D341Med (cell line): ENCODE results near the gene SYF2.
"Not testable (repeated sequence)": the region's sequence is repeated elsewhere in the genome, so short reads cannot be mapped to it uniquely, and the experiment has no call there.

Experiments used
- DNase-seq: peaks from one replicate; pipeline ENCODE4 v3.0.0; 2012; ENCODE audit warnings: low spot score

Gene SYF2

GRCh38 chr1:25232027-25232865, at the start of gene SYF2:
Gene SYF2, minus strand, starts transcription at chr1:25232502. Its CDS starts 35 bp downstream, at chr1:25232467.
- peak; percentile 91 for DNase-seq

DNA sequence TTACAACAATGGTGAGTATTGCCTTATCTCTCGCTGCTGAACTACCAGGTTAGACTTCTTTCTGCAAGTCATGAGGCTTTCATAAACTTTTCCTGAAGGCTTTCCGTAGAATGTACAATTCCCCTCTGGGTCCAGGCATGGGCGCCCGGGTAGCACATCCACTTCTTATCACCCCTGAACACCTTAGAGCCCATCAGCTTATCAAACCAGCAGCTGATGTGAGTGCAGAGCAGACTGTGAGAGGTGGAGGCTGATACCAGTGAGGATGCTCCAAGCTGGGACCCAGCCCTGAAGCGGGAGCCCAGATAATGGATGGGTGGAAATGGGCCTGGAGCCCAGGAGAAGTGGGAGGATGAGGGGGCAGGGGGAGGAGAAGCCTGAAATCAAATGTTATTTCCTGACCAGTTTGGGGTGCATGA, 47.4 kb upstream of the SYF2 start:
- not testable (repeated sequence) for DNase-seq

DNA sequence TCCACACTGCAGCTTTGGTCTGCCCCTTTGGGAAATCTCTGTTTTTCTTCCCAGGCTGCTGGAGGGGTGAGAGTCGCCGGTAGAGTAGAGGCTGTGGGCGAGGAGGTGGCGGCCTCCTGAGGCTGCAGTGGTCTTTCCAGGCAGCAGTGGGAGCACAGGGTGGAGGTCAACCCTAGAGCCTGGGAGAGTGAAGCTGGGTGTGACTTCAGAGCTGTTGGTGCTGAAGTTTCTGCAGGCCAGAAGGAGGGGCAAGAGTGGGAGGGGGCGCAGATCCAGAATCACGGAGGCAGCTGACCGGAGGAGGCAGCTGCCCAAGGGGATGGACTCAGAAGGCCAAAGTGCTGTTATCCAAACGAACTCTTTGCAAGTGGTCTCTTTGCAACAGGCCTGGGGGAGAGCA, 46.5 kb upstream of the SYF2 start:
- not testable (repeated sequence) for DNase-seq

DNA sequence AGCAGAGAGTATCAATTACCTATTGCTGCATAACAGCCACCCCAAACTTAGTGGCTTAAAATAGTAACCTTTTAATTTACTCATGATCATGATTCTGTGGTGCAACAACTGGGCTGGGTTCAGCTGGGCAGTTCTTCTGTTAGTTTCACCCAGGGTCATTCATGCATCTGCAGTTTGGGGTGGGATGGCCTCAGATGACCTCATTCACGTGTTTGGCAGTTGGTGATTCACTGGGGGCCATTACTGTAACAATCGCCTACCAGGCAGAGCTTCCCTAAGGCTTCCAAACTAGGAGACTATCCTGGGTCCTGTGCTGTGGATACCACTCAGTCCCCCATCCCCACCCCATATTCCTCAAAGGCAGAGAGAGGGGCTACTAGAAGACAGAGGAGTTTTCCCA, 46.1 kb upstream of the SYF2 start:
- not testable (repeated sequence) for DNase-seq

DNA sequence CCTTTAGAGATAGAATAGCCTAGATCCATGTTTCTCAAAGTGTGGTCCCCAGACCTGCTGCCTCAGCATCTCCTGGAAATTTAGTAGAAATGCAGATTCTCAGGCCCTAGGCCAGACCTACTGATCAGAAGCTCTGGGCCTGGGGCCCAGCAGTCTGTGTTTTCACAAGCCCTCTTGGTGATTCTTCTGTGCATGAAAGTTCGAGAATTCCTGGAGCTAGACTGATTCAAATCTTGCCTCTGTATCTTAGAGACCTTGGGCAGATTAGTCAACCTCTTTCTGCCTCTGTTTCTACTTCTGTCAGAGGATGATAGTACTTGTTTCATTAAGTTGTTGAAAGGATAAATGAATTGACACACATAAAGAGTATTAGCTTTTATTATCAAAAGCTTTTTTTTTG, 45.0 kb upstream of the SYF2 start:
- not testable (repeated sequence) for DNase-seq

DNA sequence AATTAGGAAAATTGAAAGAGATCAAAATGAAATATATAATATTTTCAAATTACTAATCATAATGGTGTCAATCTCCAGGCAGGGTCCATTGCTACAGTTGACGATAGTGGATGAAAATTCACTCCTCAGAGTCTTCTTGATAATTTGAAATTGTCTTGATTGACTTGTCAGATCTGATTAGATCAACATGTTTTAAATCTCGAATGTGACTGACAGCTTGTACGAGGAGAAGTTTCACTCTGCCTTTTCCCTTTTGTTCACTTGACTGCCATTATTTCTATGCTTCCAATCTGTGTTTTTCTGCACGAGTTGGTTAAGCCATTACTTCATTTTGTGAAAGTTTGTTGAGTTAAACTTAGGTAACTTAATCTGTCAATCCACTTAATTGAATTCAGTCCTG, 43.3 kb upstream of the SYF2 start:
- DNase-seq, result not testable (repeated sequence)

- DNase-seq, result not testable (repeated sequence)
Measured at GRCh38 chr1:25272238-25272637, 39.9 kb upstream of the SYF2 start, which contains the start of gene RHD. Gene RHD, plus strand, starts transcription at chr1:25272509. Its CDS starts 39 bp downstream, at chr1:25272548.

DNA sequence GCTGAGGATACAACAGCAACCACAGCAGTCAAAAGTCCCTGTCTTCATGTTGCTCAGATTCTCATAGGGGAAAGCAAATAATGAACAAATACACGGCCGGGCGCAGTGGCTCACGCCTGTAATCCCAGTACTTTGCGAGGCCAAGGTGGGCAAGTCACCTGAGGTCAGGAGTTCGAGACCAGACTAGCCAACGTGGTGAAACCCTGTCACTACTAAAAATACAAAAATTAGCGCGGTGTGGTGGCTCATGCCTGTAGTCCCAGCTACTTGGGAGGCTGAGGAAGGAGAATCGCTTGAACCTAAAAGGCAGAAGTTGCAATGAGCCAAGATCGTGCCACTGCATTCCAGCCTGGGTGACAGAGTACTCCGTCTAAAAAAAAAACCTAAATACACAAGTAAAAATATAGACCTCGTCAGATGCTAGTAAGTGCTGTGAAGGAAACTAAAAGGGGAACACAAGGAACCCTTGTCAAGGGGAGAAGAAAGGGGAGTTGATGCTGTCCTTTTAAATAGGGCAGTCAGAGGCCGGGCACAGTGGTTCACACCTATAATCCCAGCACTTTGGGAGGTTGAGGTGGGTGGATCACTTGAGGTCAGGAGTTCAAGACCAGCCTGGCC, 36.0 kb upstream of the SYF2 start:
- DNase-seq, result not testable (repeated sequence)

GRCh38 chr1:25267288-25268142, 35.2 kb upstream of the SYF2 start:
- DNase-seq, result peak; percentile 24

DNA sequence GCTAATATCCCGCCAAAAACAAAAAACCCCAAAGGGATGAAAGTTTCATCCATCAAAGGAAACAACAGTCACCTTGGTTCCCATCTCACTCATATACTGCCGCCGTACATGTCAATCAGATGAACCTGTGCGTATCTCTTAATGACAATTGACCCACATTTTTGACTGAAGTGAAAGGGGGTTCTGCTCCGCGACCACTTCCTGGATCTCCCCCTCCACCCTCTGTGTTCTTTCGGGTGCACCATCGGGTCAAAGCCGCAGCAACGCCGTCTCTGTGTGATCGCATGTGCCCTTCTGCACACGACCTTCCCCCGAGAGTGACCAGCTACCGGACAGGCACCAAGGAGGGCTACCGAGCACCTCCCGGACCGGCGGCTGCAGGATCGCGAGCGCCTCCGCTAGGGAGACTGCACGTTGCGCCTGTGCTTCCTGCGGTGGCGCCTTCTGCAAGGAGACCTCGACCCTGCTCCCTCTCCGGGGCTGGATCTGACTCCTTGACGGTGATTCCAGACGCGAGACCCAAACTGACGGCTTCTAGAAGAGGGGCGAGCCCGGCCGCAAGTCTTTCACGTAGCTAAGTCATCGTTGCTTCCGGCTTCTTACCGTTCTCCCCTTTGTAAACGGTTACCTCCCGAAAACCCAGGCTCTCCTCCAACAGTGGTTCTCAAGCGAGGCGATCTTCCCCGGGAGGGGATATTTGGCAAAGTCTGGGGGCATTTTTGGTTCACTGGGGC, 34.4 kb upstream of the SYF2 start:
- not testable (repeated sequence) for DNase-seq

- DNase-seq, result not testable (repeated sequence)
Measured at GRCh38 chr1:25260336-25260735, 28.0 kb upstream of the SYF2 start.

GRCh38 chr1:25259813-25260212, 27.5 kb upstream of the SYF2 start:
- not testable (repeated sequence) for DNase-seq

DNA sequence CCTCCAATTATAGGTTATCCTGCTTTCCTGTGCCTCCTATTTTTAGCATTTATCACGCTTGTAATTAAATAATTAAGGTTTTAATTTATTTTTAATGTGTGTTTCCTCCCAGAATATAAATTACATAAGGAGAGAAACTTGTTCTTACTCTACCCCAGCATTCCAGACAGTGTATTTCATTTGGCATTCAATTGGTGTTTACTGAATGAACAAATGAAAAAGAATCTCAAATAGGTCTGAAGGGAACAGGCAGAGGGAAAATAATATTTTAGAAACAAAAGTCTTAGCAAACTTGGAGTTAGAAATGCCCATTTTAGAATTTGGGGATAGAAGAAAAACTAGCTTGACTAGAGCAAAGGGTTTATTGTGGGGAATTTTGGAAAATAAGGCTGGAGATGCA, 24.9 kb upstream of the SYF2 start:
- DNase-seq, result no peak

DNA sequence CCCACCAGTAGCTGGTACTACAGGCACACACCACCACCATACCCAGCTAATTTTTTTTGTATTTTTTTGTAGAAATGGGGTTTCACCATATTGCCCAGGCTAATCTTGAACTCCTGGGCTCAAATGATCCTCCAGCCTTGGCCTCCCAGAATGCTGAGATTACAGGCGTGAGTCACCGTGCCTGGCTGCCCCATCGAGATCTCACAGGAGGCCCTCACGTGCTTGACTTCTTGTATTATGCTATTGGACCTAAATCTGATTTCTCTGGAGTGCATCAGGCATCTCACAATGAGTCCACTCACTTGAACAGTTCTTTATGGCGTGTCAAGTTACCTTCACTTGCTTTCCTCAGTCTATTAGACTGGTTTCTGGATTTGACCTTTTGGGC, 24.3 kb upstream of the SYF2 start:
- no peak for DNase-seq

DNA sequence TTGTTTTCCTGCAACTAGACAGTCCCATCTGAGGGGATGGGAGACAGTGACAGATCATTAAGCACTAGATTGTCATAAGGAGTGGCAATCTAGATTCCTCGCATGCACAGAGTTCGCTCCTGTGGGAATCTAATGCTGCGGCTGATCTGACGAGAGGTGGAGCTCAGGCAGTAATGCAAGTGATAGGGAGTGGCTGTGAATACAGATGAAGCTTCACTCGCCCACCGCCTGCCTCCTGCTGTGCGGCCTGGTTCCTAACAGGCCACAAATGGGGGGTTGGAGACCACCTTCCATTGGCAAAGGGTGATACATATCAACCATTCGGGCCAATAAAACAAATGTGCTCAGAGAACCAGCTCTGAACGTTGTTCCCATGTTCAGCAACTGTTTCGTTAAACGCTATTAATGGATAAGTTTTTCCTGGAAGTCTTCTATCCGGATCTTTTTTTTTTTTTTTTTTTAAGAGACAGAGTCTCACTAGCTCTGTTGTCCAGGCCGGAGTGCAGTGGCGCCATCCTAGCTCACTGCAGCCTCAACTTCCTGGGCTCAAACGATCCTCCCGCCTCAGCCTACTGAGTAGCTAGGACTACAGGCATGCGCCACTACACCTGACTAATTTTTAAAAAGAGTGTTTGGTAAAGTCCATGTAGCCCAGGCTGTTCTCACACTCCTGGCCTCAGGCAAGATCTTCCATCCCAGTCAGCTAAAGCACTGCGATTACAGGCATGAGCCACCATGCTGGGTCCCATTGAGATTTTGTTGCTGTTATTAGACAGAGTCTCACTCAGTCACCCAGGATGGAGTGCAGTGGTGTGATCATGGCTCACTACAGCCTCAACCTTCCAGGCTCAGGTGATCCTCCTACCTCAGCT, 23.6 kb upstream of the SYF2 start:
- DNase-seq, result no peak

GRCh38 chr1:25253911-25254310, 21.6 kb upstream of the SYF2 start:
- DNase-seq, result no peak

DNA sequence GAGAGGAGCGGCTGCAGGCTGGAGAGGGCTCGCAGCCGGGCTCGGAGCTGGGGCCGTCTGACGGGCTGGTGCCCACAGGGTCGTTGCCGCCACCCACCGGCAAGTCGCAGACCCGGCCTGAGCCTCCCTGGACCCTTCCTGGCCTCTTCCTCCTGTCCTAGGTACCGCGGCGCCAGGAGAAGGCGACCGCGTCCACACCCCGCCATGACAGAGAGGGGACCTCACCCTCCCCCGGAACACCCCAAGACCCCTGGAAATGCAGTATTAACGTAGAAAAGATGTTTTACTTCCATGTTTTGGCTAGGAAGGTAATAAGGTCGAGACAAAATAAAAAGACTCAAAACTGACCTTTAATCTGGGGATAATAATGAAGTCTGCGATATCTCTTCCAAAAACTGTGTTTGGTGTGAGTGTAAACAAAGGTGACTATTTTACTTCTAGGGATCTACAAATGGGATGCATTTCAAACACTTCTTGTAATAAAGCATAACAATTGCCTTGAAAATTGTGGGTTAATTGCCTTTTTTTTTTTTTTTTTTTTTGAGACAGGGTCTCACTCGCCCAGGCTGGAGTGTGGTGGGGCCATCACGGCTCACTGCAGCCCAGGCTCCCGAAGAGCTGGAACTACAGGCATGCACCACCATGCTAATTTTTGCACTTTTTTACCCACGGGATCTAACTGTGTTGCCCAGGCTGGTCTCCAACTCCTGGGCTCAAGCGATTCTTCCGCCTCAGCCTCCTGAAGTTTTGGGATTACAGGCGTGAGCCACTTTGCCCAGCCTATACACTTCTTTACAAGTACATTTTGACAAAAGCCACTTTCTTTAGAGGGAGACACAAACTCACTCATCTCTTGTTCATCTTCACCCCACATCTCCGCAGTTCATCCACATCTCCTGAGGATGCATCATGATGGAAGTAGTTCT, 15.8 kb upstream of the SYF2 start:
- DNase-seq, result no peak

GRCh38 chr1:25247024-25247828, 14.9 kb upstream of the SYF2 start, which contains the start of gene RSRP1:
Gene RSRP1, minus strand, starts transcription at chr1:25247454. Its CDS starts 491 bp downstream, at chr1:25246963.
- DNase-seq, result peak; percentile 99

DNA sequence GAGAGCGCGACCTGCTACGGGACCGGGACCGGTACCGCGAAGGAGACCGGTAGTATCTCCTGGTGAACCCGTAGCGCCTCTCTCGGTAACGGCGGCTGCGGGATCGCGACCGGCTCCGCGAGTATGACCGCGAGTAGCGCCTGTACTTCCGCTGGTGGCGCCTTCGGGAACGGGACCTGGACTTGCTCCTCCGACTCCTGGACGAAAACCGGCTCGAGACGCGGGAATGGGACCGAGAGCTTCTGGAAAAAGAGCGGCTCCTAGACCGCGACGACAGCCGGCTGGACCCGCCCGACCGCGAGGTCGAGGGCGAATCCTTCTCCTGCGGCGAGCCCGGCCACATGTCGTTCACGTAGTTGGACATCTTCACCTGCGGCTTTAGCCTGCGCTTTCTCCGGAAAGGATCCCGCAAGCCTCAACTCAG, 14.3 kb upstream of the SYF2 start:
- DNase-seq, result peak; percentile 43
